Epithelial cell of esophagus (primary cell): Measurements from ENCODE around the gene TNFRSF25.

Experiments used
- DNase-seq: peaks from one replicate; pipeline ENCODE4 v3.0.0; 2010; ENCODE audit warnings: low read depth
- H3K4me3 ChIP-seq: 2 replicates; pipeline ENCODE4 v1.5.1; 2011; ENCODE audit warnings: mild to moderate bottlenecking, low read length, control low read depth
- CTCF ChIP-seq: IDR thresholded peaks from 2 replicates; pipeline ENCODE4 v1.5.1; 2011; ENCODE audit warnings: low read depth, mild to moderate bottlenecking, low read length, control low read depth, inconsistent platforms; ENCODE audit not compliant: insufficient read depth; ENCODE audit errors: missing control alignments

TNFRSF25 gene

GRCh38 chr1:6491081-6491449 lies 25.1 kb upstream of the TNFRSF25 start:
- peak overlapping the region; percentile 99 for H3K4me3 ChIP-seq
- no peak for DNase-seq
- TF ChIP-seq CTCF = no peak

GRCh38 chr1:6490181-6491080 lies 24.5 kb upstream of the TNFRSF25 start:
- TF ChIP-seq CTCF = no peak
- H3K4me3 ChIP-seq = peak overlapping the region; percentile 99
- peak; percentile 89 for DNase-seq

- TF ChIP-seq CTCF = peak; percentile 82
- peak overlapping the region; percentile 99 for H3K4me3 ChIP-seq
- DNase-seq = peak; percentile 88
Measured at GRCh38 chr1:6489799-6490180, 23.8 kb upstream of the TNFRSF25 start.

- no peak for TF ChIP-seq CTCF
- DNase-seq = peak; percentile 62
- H3K4me3 ChIP-seq = peak overlapping the region; percentile 99
Measured at GRCh38 chr1:6489383-6489765, 23.4 kb upstream of the TNFRSF25 start.

GRCh38 chr1:6488602-6489382 lies 22.8 kb upstream of the TNFRSF25 start:
- peak overlapping the region; percentile 99 for H3K4me3 ChIP-seq
- no peak for TF ChIP-seq CTCF
- DNase-seq = peak; percentile 98

GRCh38 chr1:6487804-6488484 lies 22.0 kb upstream of the TNFRSF25 start:
- H3K4me3 ChIP-seq = no peak overlapping the region
- no peak for DNase-seq
- TF ChIP-seq CTCF = no peak
